ENCODE results near the gene SNX18.

- TF ChIP-seq, protein P1, sequence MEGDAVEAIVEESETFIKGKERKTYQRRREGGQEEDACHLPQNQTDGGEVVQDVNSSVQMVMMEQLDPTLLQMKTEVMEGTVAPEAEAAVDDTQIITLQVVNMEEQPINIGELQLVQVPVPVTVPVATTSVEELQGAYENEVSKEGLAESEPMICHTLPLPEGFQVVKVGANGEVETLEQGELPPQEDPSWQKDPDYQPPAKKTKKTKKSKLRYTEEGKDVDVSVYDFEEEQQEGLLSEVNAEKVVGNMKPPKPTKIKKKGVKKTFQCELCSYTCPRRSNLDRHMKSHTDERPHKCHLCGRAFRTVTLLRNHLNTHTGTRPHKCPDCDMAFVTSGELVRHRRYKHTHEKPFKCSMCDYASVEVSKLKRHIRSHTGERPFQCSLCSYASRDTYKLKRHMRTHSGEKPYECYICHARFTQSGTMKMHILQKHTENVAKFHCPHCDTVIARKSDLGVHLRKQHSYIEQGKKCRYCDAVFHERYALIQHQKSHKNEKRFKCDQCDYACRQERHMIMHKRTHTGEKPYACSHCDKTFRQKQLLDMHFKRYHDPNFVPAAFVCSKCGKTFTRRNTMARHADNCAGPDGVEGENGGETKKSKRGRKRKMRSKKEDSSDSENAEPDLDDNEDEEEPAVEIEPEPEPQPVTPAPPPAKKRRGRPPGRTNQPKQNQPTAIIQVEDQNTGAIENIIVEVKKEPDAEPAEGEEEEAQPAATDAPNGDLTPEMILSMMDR (IDR thresholded peaks at IDR 0.05) = no peak
- no peak for TF ChIP-seq POLR2A (IDR thresholded peaks at IDR 0.05)
Observed at GRCh38 chr5:54519509-54519876, 1.9 kb downstream of the SNX18 start.

Measured in thyroid gland (tissue), 4 donors.